ENCODE results near the gene MCM6. TPM values are rescaled to one million over a fixed set of nuclear protein-coding genes. Genes with fewer than 3 reads are reported as not detected.

Gene MCM6
- total RNA-seq, 1 experiment from 2014 or later: 39.9 TPM

DNA sequence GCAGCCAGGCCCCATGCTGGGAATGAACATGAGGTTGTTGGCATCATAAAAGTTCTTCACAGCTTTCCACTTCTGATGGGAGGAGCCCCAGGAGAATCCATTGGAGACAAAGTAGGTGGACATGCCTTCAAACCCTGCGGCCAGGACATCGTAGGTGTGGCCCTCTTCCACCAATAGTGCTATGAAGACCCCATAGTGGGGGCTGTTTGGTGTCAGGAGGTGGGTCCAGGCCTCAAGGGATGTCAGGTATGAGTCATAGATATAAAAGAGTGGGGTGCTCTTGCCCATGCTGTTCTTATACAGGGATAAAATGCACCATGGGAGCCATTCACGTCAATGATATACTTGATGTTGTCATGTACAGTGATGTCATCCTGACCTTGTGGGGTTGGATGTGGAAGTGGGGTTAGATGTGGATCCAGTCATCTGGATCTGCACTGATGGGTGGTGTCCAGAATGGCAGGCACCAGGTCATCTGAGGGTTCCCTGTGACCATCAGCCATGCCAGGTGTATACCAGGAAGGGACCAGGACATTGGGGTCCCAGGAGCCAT is 22.1 kb upstream of the MCM6 start:
- Histone ChIP-seq H3K4me1 (ENCODE audit: insufficient read depth, low read length) (no peaks in the 10 kb centered on the region), H3K9me2 (replicated peaks; ENCODE audit: low read length) (no peaks in the 10 kb centered on the region), H3K4me3 (ENCODE audit: low read length) (no peak overlapping the region), H3K4me2 (ENCODE audit: low read length) (no peak overlapping the region), H3K27me3 (ENCODE audit: low read length) (no peaks in the 10 kb centered on the region), H4K20me1 (ENCODE audit: low read length) (no peaks in the 10 kb centered on the region), H3F3A (ENCODE audit: low read length, unreplicated experiment) (no peaks in the 10 kb centered on the region), H3K9ac (ENCODE audit: low read length) (no peak overlapping the region), H3K79me2 (ENCODE audit: low read length) (no peaks in the 10 kb centered on the region), H3K9me3 (ENCODE audit: low read length) (no peaks in the 10 kb centered on the region), H3K36me3 (ENCODE audit: low read depth, low read length) (no peaks in the 10 kb centered on the region), H2AFZ (ENCODE audit: low read length) (no peak overlapping the region), H3K27ac (ENCODE audit: low read length) (no peak overlapping the region)
- intact Hi-C loops (cut with micrococcal nuclease): no loop called here
- no TSS peak for BruUV-seq (replicated peaks)
- ATAC-seq (no peak), DNase-seq (no peak)
- TF ChIP-seq, protein P1, sequence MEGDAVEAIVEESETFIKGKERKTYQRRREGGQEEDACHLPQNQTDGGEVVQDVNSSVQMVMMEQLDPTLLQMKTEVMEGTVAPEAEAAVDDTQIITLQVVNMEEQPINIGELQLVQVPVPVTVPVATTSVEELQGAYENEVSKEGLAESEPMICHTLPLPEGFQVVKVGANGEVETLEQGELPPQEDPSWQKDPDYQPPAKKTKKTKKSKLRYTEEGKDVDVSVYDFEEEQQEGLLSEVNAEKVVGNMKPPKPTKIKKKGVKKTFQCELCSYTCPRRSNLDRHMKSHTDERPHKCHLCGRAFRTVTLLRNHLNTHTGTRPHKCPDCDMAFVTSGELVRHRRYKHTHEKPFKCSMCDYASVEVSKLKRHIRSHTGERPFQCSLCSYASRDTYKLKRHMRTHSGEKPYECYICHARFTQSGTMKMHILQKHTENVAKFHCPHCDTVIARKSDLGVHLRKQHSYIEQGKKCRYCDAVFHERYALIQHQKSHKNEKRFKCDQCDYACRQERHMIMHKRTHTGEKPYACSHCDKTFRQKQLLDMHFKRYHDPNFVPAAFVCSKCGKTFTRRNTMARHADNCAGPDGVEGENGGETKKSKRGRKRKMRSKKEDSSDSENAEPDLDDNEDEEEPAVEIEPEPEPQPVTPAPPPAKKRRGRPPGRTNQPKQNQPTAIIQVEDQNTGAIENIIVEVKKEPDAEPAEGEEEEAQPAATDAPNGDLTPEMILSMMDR (conservative IDR thresholded peaks at IDR 0.05; ENCODE audit: low read depth, low read length): no peak
- no peak for TF ChIP-seq EZH2phosphoT487 (IDR thresholded peaks at IDR 0.05; ENCODE audit: borderline replicate concordance, low read length)
- no peak for TF ChIP-seq EZH2 (IDR thresholded peaks at IDR 0.05; ENCODE audit: low read length, unreplicated experiment)
- ChIA-PET POLR2A (ENCODE audit: unreplicated experiment) (no interaction called here), CTCF (no interaction called here)

DNA sequence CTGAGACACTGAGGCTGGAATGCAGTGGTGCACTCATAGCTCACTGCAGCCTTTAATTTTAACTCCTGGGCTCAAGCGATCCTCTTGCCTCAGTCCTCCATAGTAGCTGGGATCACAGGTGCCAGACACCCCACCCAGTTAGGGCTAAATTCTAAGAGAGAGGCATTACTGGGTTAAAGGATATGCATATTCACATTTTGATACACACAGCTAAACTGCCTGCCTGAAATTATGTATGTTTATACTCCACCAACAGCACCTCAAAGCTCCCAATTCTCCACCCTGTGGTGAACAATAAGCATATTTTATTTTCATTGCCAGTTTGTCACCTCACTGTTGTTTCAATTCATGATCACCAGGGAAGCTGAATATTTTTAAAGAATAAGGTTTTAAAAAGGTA is 18.7 kb upstream of the MCM6 start:
- no peaks in the 10 kb centered on the region for H3K27me3 ChIP-seq (ENCODE audit: low read length)
- H2AFZ ChIP-seq (ENCODE audit: low read length): no peak overlapping the region
- no peaks in the 10 kb centered on the region for H3K4me1 ChIP-seq (ENCODE audit: insufficient read depth, low read length)
- no peak for TF ChIP-seq EZH2phosphoT487 (IDR thresholded peaks at IDR 0.05; ENCODE audit: borderline replicate concordance, low read length)
- TF ChIP-seq, protein P1 (conservative IDR thresholded peaks at IDR 0.05; ENCODE audit: low read depth, low read length): no peak
- no peak for TF ChIP-seq EZH2 (IDR thresholded peaks at IDR 0.05; ENCODE audit: low read length, unreplicated experiment)
- H4K20me1 ChIP-seq (ENCODE audit: low read length): no peaks in the 10 kb centered on the region
- no peaks in the 10 kb centered on the region for H3K9me3 ChIP-seq (ENCODE audit: low read length)
- no peaks in the 10 kb centered on the region for H3K36me3 ChIP-seq (ENCODE audit: low read depth, low read length)
- POLR2A ChIA-PET (ENCODE audit: unreplicated experiment): no interaction called here
- no TSS peak for BruUV-seq (replicated peaks)
- no peak overlapping the region for H3K27ac ChIP-seq (ENCODE audit: low read length)
- H3F3A ChIP-seq (ENCODE audit: low read length, unreplicated experiment): no peaks in the 10 kb centered on the region
- no peak overlapping the region for H3K4me2 ChIP-seq (ENCODE audit: low read length)
- intact Hi-C loops (cut with micrococcal nuclease): no loop called here
- no peak overlapping the region for H3K4me3 ChIP-seq (ENCODE audit: low read length)
- ATAC-seq: no peak
- H3K9ac ChIP-seq (ENCODE audit: low read length): no peak overlapping the region
- DNase-seq: no peak
- CTCF ChIA-PET: no interaction called here
- H3K79me2 ChIP-seq (ENCODE audit: low read length): no peaks in the 10 kb centered on the region
- no peaks in the 10 kb centered on the region for H3K9me2 ChIP-seq (replicated peaks; ENCODE audit: low read length)

DNA sequence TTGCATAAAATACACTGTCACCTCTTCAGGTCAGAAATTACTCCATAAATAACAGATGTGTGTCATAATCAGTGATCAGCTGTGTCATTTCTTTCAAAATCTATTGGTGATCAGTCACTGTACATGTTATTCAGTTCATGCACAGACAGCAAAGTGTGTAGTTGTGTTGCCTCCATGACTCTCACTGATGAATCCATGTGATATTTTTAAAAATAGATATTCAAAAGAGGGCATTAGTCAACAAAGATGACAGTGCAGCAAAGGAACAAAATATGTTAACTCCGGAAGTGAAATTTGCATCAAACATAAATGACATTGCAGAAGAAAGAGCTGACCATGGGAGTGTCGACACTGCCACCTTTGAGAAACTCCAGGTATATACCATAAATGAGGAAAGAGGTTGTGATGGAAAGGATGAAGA is 17.1 kb upstream of the MCM6 start:
- H3K9me3 ChIP-seq (ENCODE audit: low read length): no peaks in the 10 kb centered on the region
- TF ChIP-seq EZH2phosphoT487 (IDR thresholded peaks at IDR 0.05; ENCODE audit: borderline replicate concordance, low read length): no peak
- no peak for TF ChIP-seq EZH2 (IDR thresholded peaks at IDR 0.05; ENCODE audit: low read length, unreplicated experiment)
- TF ChIP-seq, protein P1 (conservative IDR thresholded peaks at IDR 0.05; ENCODE audit: low read depth, low read length): no peak
- intact Hi-C loops (cut with micrococcal nuclease): no loop called here
- no peak overlapping the region for H2AFZ ChIP-seq (ENCODE audit: low read length)
- H3K27ac ChIP-seq (ENCODE audit: low read length): no peak overlapping the region
- H3K9me2 ChIP-seq (replicated peaks; ENCODE audit: low read length): no peaks in the 10 kb centered on the region
- H3K27me3 ChIP-seq (ENCODE audit: low read length): no peaks in the 10 kb centered on the region
- ChIA-PET POLR2A (ENCODE audit: unreplicated experiment) (no interaction called here), CTCF (no interaction called here)
- DNase-seq (no peak), ATAC-seq (no peak)
- no peaks in the 10 kb centered on the region for H3K36me3 ChIP-seq (ENCODE audit: low read depth, low read length)
- H3F3A ChIP-seq (ENCODE audit: low read length, unreplicated experiment): no peaks in the 10 kb centered on the region
- no peak overlapping the region for H3K4me3 ChIP-seq (ENCODE audit: low read length)
- no TSS peak for BruUV-seq (replicated peaks)
- H4K20me1 ChIP-seq (ENCODE audit: low read length): no peaks in the 10 kb centered on the region
- H3K79me2 ChIP-seq (ENCODE audit: low read length): no peaks in the 10 kb centered on the region
- no peak overlapping the region for H3K9ac ChIP-seq (ENCODE audit: low read length)
- no peaks in the 10 kb centered on the region for H3K4me1 ChIP-seq (ENCODE audit: insufficient read depth, low read length)
- H3K4me2 ChIP-seq (ENCODE audit: low read length): no peak overlapping the region

Data from PC-3 (cell line).